HepG2 (cell line): ENCODE measurements around the gene UBE2QL1. TPM values are rescaled to one million over a fixed set of nuclear protein-coding genes. Genes with fewer than 3 reads are reported as not detected.

Source experiments
- ARNT ChIP-seq: fragments of 450-650 bp; IDR thresholded peaks from 2 replicates; pipeline ENCODE4 v1.6.1; 2017
- ELF1 ChIP-seq: sonication (generic); formaldehyde crosslinking; IDR thresholded peaks from 2 replicates; pipeline ENCODE4 v1.4.0; 2020; ENCODE audit warnings: missing genetic modification reagents
- EP300 ChIP-seq, 3 experiments: sonication (generic) in 1 of 3; formaldehyde crosslinking in 1 of 3; IDR thresholded peaks; 2 replicates each; pipeline versions ENCODE4 v1.5.1 to v1.6.1; 2011 to 2020; ENCODE audit warnings: low read depth in 2 of 3, low read length in 2 of 3, borderline replicate concordance in 1 of 3, improper control_type of control experiment in 1 of 3, mild to moderate bottlenecking in 1 of 3, missing genetic modification reagents in 1 of 3, moderate library complexity in 1 of 3
- MXD4 ChIP-seq: IDR thresholded peaks from 2 replicates; pipeline ENCODE4 v1.6.1; 2016; ENCODE audit warnings: mild to moderate bottlenecking, missing biosample characterization, missing genetic modification reagents
- PAWR ChIP-seq: sonication (generic); formaldehyde crosslinking; IDR thresholded peaks from 2 replicates; pipeline ENCODE4 v1.4.0; 2020; ENCODE audit warnings: missing genetic modification reagents, mild to moderate bottlenecking, borderline replicate concordance
- PPARG ChIP-seq: conservative IDR thresholded peaks from 2 replicates; pipeline ENCODE4 v1.6.1; 2016; ENCODE audit warnings: missing biosample characterization, missing genetic modification reagents
- ZFYVE20 ChIP-seq: sonication (generic); formaldehyde crosslinking; IDR thresholded peaks from 2 replicates; pipeline ENCODE4 v1.8.0; 2023; ENCODE audit warnings: low read depth, mild to moderate bottlenecking, moderate library complexity, missing genetic modification reagents, borderline replicate concordance
- polyA plus RNA-seq, 8 experiments: library from polyadenylated mRNA; depleted of rRNA in 3 of 8; stranded (reverse) in 7 of 8; unstranded in 1 of 8; fragments of >200 nt; fragmentation: Illumina TruSeq in 4 of 8; extraction: Trizol in 4 of 8; gene quantifications; 2 replicates each; pipeline versions ENCODE4 v1.2.1 to v1.2.3, GENCODE V29; 2011 to 2016; ENCODE audit warnings: low read depth in 4 of 8, missing spikeins in 1 of 8, mixed read lengths in 1 of 8; ENCODE audit not compliant: insufficient read depth in 1 of 8
- total RNA-seq, 5 experiments: library from RNA; depleted of rRNA; stranded (reverse); fragments of >200 nt; fragmentation: Illumina TruSeq; extraction: Trizol; gene quantifications; 2 replicates each; pipeline ENCODE4 v1.2.3, GENCODE V29; 2016; ENCODE audit warnings: low read depth in 1 of 5
- TF ChIP-seq, protein P1 (sequence below): sonication (generic); formaldehyde crosslinking; IDR thresholded peaks from 2 replicates; pipeline ENCODE4 v1.4.0; 2020; ENCODE audit warnings: missing genetic modification reagents
- TF ChIP-seq, protein P2 (sequence below): sonication (generic); formaldehyde crosslinking; IDR thresholded peaks from 2 replicates; pipeline ENCODE4 v1.5.0; 2020; ENCODE audit warnings: mild to moderate bottlenecking, low read depth, missing genetic modification reagents, borderline replicate concordance
- TF ChIP-seq, protein P3 (sequence below): sonication (generic); formaldehyde crosslinking; IDR thresholded peaks from 2 replicates; pipeline ENCODE4 v1.4.0; 2020; ENCODE audit warnings: low read depth, mild to moderate bottlenecking, missing genetic modification reagents
- TF ChIP-seq, protein P4 (sequence below): sonication (generic); formaldehyde crosslinking; IDR thresholded peaks from one replicate; pipeline ENCODE4 v1.5.1; 2020; ENCODE audit warnings: mild to moderate bottlenecking, missing genetic modification reagents; ENCODE audit errors: not compliant biosample characterization

UBE2QL1 gene
- total and polyA plus RNA-seq, 2 of the 13 experiments (the other 11 are each of a cell fraction or from before 2014, with no cell fraction given), result not detected

DNA sequence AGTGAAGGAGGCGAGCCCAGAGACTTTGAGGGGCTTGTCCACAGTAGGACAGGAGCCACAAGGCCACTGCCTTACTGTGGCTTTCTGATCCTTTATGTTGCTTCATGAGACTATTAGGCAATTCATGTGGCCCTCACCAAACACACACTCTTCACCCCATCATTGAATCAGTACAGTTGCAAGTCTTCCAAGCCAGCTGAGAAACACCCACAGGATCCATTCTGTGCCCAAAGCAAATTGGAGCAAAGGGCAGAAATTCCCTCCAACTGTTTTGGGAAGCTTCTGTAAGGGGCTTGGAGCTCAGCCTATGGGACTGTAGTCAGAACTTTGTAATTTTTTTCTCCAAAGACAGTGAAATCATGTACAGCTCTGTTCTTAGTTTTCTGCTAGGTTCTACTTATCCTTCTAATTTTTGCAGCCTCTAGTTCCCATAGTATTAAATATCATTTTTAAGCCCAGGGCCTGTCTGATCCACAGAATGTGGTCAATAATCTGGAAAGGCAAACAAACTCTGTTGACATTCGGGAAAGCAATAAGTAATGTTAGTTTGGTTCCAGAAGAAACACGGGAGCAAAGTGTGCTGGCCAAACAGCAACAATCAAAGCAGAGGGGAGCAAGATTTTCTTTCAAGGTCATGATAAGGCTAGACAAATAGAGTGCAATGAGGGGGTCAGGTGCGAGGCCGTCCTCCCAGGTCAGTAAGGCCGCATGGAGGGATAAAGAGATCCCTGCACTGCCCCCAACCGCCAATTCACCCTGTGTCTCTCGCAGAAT is 47.0 kb downstream of the UBE2QL1 start (continued):
- TF ChIP-seq, protein P1, sequence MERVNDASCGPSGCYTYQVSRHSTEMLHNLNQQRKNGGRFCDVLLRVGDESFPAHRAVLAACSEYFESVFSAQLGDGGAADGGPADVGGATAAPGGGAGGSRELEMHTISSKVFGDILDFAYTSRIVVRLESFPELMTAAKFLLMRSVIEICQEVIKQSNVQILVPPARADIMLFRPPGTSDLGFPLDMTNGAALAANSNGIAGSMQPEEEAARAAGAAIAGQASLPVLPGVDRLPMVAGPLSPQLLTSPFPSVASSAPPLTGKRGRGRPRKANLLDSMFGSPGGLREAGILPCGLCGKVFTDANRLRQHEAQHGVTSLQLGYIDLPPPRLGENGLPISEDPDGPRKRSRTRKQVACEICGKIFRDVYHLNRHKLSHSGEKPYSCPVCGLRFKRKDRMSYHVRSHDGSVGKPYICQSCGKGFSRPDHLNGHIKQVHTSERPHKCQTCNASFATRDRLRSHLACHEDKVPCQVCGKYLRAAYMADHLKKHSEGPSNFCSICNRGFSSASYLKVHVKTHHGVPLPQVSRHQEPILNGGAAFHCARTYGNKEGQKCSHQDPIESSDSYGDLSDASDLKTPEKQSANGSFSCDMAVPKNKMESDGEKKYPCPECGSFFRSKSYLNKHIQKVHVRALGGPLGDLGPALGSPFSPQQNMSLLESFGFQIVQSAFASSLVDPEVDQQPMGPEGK (CRISPR knock-in tag), result peak; percentile 42
- TF ChIP-seq ARNT (no peak), PPARG (CRISPR knock-in tag) (no peak), ZFYVE20 (CRISPR knock-in tag) (no peak), EP300 (IDR thresholded peaks at IDR 0.05; ENCODE audit: low read depth in 2 of 2, low read length in 2 of 2) (0 out of 4 replicates have a peak, but pooled peaks of 1 of the 2 experiments have one; percentile 39), EP300 (CRISPR knock-in tag; IDR thresholded peaks at IDR 0.05; ENCODE audit: borderline replicate concordance) (no peak), PAWR (CRISPR knock-in tag) (no peak), ELF1 (no peak), MXD4 (CRISPR knock-in tag) (no peak)
- TF ChIP-seq, protein P2, sequence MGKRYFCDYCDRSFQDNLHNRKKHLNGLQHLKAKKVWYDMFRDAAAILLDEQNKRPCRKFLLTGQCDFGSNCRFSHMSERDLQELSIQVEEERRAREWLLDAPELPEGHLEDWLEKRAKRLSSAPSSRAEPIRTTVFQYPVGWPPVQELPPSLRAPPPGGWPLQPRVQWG (CRISPR knock-in tag), result no peak
- TF ChIP-seq, protein P3, sequence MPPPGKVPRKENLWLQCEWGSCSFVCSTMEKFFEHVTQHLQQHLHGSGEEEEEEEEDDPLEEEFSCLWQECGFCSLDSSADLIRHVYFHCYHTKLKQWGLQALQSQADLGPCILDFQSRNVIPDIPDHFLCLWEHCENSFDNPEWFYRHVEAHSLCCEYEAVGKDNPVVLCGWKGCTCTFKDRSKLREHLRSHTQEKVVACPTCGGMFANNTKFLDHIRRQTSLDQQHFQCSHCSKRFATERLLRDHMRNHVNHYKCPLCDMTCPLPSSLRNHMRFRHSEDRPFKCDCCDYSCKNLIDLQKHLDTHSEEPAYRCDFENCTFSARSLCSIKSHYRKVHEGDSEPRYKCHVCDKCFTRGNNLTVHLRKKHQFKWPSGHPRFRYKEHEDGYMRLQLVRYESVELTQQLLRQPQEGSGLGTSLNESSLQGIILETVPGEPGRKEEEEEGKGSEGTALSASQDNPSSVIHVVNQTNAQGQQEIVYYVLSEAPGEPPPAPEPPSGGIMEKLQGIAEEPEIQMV, result no peak
- TF ChIP-seq, protein P4, sequence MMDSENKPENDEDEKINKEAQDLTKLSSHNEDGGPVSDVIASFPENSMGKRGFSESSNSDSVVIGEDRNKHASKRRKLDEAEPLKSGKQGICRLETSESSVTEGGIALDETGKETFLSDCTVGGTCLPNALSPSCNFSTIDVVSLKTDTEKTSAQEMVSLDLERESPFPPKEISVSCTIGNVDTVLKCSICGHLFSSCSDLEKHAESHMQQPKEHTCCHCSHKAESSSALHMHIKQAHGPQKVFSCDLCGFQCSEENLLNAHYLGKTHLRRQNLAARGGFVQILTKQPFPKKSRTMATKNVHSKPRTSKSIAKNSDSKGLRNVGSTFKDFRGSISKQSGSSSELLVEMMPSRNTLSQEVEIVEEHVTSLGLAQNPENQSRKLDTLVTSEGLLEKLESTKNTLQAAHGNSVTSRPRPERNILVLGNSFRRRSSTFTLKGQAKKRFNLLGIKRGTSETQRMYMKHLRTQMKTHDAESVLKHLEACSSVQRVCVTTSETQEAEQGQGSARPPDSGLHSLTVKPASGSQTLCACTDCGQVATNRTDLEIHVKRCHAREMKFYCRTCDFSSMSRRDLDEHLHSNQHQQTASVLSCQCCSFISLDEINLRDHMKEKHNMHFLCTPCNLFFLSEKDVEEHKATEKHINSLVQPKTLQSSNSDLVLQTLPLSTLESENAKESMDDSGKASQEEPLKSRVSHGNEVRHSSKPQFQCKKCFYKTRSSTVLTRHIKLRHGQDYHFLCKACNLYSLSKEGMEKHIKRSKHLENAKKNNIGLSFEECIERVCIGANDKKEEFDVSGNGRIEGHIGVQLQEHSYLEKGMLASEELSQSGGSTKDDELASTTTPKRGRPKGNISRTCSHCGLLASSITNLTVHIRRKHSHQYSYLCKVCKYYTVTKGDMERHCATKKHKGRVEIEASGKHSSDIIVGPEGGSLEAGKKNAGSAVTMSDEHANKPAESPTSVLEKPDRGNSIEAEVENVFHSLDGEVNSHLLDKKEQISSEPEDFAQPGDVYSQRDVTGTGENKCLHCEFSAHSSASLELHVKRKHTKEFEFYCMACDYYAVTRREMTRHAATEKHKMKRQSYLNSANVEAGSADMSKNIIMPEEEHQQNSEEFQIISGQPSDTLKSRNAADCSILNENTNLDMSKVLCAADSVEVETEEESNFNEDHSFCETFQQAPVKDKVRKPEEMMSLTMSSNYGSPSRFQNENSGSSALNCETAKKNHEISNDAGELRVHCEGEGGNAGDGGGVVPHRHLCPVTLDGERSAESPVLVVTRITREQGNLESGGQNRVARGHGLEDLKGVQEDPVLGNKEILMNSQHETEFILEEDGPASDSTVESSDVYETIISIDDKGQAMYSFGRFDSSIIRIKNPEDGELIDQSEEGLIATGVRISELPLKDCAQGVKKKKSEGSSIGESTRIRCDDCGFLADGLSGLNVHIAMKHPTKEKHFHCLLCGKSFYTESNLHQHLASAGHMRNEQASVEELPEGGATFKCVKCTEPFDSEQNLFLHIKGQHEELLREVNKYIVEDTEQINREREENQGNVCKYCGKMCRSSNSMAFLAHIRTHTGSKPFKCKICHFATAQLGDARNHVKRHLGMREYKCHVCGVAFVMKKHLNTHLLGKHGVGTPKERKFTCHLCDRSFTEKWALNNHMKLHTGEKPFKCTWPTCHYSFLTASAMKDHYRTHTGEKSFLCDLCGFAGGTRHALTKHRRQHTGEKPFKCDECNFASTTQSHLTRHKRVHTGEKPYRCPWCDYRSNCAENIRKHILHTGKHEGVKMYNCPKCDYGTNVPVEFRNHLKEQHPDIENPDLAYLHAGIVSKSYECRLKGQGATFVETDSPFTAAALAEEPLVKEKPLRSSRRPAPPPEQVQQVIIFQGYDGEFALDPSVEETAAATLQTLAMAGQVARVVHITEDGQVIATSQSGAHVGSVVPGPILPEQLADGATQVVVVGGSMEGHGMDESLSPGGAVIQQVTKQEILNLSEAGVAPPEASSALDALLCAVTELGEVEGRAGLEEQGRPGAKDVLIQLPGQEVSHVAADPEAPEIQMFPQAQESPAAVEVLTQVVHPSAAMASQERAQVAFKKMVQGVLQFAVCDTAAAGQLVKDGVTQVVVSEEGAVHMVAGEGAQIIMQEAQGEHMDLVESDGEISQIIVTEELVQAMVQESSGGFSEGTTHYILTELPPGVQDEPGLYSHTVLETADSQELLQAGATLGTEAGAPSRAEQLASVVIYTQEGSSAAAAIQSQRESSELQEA (CRISPR knock-in tag), result no peak
